Stimulated activated CD4-positive, alpha-beta T cell treated with anti-CD3 and anti-CD28 coated beads, Interleukin-12 subunit alpha, Interleukin-12 subunit beta, amount 100 ng/mL, for 48 hours (primary cell): Measurements from ENCODE around the gene WASHC4.
"Not testable (repeated sequence)": the region's sequence is repeated elsewhere in the genome, so short reads cannot be mapped to it uniquely, and the experiment has no call there.

ENCODE experiments used
- DNase-seq, 3 donors: peaks; one replicate each; pipeline ENCODE4 v3.0.0-alpha.2; 2020; ENCODE audit warnings: low read depth in 2 of 3, low spot score in 1 of 3

WASHC4 gene

DNA sequence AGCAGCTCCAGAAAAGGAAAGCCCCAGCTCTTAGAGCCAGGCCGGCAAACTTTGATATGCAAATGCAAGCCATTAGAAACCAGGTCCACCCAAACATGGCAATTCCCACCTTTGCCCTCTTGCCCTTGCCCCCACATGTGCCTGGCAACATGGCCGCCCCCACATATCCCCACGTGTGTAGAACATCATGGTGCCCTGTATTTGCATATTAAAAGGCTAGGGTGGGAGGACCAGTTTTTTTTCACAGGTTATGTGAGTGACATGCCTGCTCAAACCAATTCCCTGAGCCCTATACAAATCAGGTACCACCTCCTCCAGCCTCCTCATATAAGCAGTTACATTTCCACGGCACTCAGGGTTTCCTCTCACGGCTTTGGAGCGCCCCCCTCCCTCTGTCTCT is 17.2 kb upstream of the WASHC4 start:
- DNase-seq: no peak

GRCh38 chr12:105091476-105092206 is 15.9 kb upstream of the WASHC4 start:
- DNase-seq: no peak

DNA sequence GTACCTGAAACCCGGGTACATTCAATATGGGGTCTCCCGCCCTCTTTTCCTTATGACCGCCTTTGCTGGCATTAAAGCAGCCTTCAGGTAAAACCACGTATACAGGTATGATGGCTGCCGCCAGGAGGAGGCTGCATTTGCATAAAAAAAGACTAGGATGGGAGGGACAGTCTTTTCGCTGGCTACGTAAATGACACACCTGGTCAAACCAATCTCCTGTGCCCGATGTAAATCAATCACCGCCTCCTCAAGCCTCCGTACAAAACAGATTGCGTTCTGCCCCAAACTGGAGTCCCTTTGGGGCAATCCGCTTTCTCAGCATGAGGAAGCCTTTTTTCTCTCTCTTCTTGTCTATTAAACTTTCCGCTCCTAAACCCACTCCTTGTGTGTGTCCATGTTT is 15.2 kb upstream of the WASHC4 start:
- DNase-seq: no peak

DNA sequence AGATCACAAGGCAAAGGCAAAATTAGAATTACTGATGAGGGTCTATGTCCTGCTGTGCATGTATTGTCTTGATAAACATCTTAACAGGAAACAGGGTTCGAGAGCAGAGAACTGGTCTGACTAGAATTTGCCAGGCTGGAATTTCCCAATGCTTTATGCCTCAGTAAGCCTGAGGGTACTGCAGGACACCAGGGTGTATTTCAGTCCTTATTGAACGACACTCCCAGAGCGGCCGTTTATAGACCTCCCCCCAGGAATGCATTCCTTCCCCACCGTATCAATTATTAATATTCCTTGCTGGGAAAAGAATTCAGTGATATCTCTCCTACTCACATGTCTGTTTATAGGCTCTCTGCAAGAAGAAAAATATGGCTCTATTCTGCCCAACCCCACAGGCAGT is 12.2 kb upstream of the WASHC4 start:
- DNase-seq: not testable (repeated sequence)

GRCh38 chr12:105099356-105099755 is 8.2 kb upstream of the WASHC4 start:
- no peak for DNase-seq

DNA sequence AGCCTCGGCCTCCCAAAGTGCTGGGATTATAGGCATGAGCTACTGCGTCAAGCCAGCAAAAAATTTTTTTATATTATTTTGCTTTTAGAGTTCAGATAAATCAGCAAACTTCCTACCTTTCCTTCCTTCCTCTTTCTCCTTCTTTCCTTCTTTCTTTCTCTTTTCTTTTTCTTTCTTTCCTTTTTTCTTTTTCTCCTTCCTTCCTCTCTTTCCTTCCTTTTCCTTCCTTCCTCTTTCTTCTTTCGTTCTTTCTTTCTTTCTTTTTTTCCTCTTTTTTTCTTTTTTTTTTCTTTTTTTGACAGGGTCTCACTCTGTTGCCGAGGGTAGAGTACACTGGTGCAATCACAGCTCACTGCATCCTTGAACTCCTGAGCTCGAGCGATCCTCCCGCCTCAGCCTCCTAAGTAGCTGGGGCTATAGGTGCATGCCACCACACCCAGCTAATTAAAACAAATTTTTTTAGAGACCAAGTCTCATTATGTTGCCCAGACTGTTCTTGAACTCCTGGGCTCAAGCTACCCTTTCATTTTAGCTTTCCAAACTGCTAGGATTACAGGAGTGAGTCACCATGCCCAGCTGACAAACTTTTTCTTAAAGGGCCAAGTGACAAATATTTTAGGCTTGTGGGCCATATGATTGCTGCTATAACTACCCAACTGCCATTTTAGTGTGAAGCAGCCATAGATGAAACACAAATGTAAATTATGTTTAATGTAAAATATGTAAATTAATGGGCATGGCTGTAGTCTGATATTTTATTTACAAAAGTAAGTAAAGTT is 7.1 kb upstream of the WASHC4 start:
- no peak for DNase-seq

DNA sequence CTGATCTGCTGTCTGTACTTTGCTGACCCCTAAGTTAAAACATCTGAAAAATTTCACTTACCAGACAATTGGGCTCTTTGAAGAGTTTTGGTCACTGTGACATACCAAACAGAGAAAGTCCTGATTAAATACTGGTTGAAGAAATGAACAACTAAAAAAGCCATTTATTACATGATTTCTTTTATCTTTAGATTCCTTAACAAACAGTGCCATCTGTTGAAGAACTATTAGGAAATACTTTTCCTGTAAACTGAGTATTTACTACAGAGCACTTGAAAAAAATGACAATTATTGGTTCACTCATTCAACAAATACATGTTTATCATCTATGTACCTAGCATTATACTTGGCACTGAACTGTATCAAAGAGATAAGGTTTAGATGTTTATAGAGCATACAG is 6.5 kb upstream of the WASHC4 start:
- DNase-seq: no peak

- no peak for DNase-seq
Measured at GRCh38 chr12:105102673-105103072, 4.9 kb upstream of the WASHC4 start.

- DNase-seq: no peak
Measured at GRCh38 chr12:105104762-105105161, 2.8 kb upstream of the WASHC4 start.

- no peak for DNase-seq
Measured at GRCh38 chr12:105106621-105107020, 910 bp upstream of the WASHC4 start.

DNA sequence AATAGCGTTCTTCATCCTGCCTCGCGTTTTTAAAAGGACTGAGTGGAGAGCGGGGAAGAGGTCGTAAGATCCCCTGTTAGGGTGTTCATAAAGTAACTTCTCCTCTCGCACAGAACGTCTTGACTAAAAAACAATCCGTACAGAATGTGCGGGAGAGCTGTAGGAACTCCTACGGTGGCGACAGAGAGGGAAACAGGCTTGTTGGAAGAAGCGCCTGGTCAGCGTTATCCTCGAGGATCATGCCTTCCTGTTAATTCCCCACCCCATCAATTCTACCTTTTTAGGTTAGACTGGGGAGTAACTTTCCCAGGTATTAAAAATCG is 399 bp upstream of the WASHC4 start:
- no peak for DNase-seq

GRCh38 chr12:105109465-105110212 is 2.1 kb downstream of the WASHC4 start:
- DNase-seq: no peak

- DNase-seq: no peak
Measured at GRCh38 chr12:105110851-105111250, 3.3 kb downstream of the WASHC4 start.

DNA sequence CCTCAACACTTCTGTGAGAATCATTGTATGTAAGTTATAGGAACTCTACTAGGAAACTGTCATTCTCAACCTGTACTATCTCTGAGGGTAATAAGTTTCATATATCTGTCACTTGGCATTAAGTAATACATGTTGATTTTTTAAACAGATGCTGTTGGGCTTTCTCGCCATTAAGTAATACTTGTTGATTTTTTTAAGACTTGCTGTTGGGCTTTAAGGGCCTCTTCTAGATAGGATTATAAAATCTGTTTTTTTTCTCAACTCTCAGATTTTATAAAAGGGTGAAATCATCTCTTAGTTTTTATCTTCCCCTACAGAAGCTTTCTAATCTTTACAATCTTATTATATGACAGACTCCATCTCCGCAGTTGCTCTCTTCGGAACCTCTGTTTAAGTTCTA is 5.6 kb downstream of the WASHC4 start:
- no peak for DNase-seq

- no peak for DNase-seq
Measured at GRCh38 chr12:105116969-105117368, 9.4 kb downstream of the WASHC4 start.

GRCh38 chr12:105120551-105120950 is 13.0 kb downstream of the WASHC4 start:
- DNase-seq: no peak

- DNase-seq: no peak
Measured at GRCh38 chr12:105138248-105138647, 30.7 kb downstream of the WASHC4 start.

DNA sequence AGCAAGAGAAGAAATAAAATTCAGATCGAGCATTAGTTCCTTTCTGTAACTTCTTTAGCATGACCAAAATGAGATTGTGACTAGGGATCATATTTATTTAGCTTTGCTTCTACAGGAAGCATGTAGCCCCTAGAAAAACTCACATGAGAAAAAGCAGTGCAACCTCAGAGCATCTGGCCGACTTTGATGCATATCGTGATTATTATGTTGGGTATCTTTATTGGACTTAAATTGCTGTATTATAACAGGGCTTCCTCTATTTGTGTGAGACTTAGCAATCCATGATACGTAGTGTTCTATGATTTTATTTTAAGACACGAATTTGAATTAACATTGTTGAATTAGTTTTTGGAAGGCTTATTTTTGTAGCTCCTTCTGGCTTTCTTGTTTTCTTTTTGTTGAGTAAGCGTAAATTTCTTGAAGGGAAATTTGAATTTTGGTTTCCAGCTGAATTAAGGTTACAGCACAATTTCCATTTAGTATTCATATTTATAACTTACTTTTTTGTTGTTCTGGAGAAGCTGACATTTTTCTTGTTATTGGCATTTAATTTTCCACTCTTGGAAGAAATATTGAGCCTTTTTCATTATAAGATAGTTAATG is 33.9 kb downstream of the WASHC4 start:
- no peak for DNase-seq

GRCh38 chr12:105142259-105142658 is 34.7 kb downstream of the WASHC4 start:
- no peak for DNase-seq

DNA sequence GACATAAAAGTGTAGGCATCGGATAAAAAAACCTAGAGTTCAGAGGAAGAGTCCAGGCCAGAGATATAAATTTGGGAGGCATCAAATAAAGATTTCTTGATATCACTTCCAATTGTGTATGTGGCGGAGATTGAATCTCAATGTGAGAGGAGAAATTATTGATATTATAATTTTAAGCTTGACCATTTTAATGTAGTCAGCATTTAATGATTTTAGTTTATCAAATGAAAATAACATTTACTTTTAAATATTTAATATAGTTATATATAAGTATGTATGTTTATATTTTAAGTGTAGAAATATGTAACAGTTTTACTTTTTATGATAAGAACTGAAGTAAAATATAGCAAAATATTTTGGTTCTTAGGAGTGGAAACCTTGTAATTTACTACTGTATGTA is 48.7 kb downstream of the WASHC4 start:
- no peak for DNase-seq

DNA sequence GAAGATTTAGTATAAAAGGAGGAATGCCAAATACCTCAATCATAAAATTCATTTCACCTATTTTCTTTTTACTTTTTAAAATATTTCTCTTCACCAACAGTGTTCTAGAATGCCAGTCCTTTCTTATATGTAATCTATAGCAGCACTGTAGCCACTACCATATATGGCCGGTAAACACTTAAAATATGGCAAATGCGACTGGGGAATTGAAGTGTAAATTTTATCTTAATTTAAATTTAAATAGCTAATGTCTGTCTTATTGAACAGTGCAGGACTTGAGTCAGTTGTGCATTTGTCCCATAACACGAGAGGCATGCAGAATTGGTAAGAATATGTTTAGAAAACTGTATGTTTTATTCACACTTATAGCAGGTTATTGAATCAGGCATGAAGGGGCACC is 50.1 kb downstream of the WASHC4 start:
- DNase-seq: no peak

- no peak for DNase-seq
Measured at GRCh38 chr12:105158876-105159275, 51.3 kb downstream of the WASHC4 start.
